Measurements from ENCODE around the gene SMYD1.

- TF ChIP-seq, protein P1, sequence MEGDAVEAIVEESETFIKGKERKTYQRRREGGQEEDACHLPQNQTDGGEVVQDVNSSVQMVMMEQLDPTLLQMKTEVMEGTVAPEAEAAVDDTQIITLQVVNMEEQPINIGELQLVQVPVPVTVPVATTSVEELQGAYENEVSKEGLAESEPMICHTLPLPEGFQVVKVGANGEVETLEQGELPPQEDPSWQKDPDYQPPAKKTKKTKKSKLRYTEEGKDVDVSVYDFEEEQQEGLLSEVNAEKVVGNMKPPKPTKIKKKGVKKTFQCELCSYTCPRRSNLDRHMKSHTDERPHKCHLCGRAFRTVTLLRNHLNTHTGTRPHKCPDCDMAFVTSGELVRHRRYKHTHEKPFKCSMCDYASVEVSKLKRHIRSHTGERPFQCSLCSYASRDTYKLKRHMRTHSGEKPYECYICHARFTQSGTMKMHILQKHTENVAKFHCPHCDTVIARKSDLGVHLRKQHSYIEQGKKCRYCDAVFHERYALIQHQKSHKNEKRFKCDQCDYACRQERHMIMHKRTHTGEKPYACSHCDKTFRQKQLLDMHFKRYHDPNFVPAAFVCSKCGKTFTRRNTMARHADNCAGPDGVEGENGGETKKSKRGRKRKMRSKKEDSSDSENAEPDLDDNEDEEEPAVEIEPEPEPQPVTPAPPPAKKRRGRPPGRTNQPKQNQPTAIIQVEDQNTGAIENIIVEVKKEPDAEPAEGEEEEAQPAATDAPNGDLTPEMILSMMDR (IDR thresholded peaks at IDR 0.05), result no peak
- TF ChIP-seq TCF7L2 (IDR thresholded peaks at IDR 0.05; ENCODE audit: low read depth, low read length), result no peak
- no peak for TF ChIP-seq SIN3A (IDR thresholded peaks at IDR 0.05; ENCODE audit: borderline replicate concordance, insufficient read depth, low read depth, low read length)
These were observed 35.4 kb upstream of the SMYD1 start for GRCh38 chr2:88032070-88032702.

Measured in Panc1 (cell line).